AG09319 (cell line): ENCODE data around the gene NTN3.

Experiments
- DNase-seq: peaks from one replicate; pipeline ENCODE4 v3.0.0-alpha.2; 2010; ENCODE audit warnings: low read depth; ENCODE audit errors: extremely low read depth
- CTCF ChIP-seq: IDR thresholded peaks from 2 replicates; pipeline ENCODE4 v1.5.1; 2011; ENCODE audit warnings: low read depth, mild to moderate bottlenecking, inconsistent platforms, low read length, moderate library complexity

Gene NTN3

GRCh38 chr16:2508722-2509400, 37.8 kb downstream of the NTN3 start:
- TF ChIP-seq CTCF = no peak
- no peak for DNase-seq

- no peak for TF ChIP-seq CTCF
- DNase-seq = no peak
Observed at GRCh38 chr16:2511128-2511800, 40.2 kb downstream of the NTN3 start.

- no peak for DNase-seq
- TF ChIP-seq CTCF = no peak
Observed at GRCh38 chr16:2511996-2512734, 41.1 kb downstream of the NTN3 start.

- no peak for DNase-seq
- TF ChIP-seq CTCF = no peak; the same call in 1 of the 2 replicates
Observed at GRCh38 chr16:2512735-2513404, 41.8 kb downstream of the NTN3 start.

GRCh38 chr16:2513405-2514332, 42.6 kb downstream of the NTN3 start, which contains the start of gene ATP6V0C:
Gene ATP6V0C (plus strand): TSS chr16:2513952. CDS start chr16:2514104, 152 bp downstream.
- DNase-seq = peak; percentile 59
- no peak for TF ChIP-seq CTCF

GRCh38 chr16:2514333-2515179, 43.5 kb downstream of the NTN3 start:
- no peak for TF ChIP-seq CTCF
- no peak for DNase-seq
